GM18867 (cell line): ENCODE measurements around the gene SEPTIN2.
A peak's percentile ranks its signal among the peaks of the same experiment; 100 is the strongest.
"Not testable (repeated sequence)": the region's sequence is repeated elsewhere in the genome, so short reads cannot be mapped to it uniquely, and the experiment has no call there.

Source experiments
- ATAC-seq: cut with Tn5 transposase; IDR thresholded peaks from one replicate; pipeline ENCODE4 v1.9.1; 2021; ENCODE audit warnings: mild to moderate bottlenecking, moderate library complexity; ENCODE audit not compliant: unreplicated experiment

SEPTIN2 gene

DNA sequence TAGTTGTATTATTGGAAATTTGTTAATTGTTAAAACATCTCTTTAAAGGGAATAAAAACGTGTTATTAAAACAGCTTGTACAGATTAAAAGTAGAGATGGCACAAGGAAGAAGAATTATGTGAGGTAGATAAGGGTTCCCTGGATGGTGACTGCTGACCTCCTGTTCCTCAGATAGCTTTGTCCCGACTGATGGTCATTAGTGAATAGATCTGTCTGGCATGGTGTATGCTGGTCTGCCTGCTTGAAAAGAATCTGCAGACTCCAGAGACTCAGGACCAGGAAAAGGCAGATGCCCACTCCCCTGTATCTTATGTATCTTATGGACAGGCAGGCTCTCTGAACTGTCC lies 34.8 kb downstream of the SEPTIN2 start:
- no peak for ATAC-seq

GRCh38 chr2:241350878-241351639 lies 35.3 kb downstream of the SEPTIN2 start:
- no peak for ATAC-seq

DNA sequence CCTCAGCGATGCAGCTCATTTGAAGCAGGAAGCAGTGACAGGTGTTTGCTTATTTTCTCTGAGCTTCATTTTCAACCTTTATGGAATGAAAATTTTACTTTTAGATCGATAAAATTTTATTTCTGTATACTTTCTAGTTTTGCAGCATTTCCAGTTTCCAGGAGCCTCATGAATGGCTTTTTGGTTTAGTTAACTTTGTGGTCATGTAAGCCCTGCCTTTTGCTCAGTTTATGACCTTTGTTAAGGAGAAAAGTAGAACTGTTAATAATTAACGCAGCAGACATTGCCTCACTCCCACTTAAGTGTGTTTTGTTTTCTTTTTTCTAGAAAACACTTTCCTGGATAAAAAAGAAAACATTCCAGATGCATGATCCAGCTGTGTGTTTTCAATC lies 35.9 kb downstream of the SEPTIN2 start:
- ATAC-seq, result no peak

DNA sequence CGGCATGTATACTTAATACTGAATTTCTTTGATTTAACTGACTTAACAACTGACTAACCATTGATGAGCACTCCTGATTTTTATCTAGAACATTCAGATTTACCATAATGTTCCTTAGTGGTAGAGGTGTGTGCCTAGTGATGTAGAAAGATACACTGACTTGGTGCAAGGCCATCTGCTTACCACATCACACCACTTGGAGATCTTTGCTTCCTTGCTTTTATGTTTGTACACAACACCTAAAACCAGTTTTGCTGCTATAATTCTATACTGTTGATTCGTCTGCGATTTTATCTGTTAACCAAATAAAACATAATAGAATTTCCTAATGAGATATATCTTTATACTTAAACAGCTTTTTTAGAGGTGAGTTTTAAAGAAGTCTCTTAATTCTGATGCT lies 36.5 kb downstream of the SEPTIN2 start:
- no peak for ATAC-seq

DNA sequence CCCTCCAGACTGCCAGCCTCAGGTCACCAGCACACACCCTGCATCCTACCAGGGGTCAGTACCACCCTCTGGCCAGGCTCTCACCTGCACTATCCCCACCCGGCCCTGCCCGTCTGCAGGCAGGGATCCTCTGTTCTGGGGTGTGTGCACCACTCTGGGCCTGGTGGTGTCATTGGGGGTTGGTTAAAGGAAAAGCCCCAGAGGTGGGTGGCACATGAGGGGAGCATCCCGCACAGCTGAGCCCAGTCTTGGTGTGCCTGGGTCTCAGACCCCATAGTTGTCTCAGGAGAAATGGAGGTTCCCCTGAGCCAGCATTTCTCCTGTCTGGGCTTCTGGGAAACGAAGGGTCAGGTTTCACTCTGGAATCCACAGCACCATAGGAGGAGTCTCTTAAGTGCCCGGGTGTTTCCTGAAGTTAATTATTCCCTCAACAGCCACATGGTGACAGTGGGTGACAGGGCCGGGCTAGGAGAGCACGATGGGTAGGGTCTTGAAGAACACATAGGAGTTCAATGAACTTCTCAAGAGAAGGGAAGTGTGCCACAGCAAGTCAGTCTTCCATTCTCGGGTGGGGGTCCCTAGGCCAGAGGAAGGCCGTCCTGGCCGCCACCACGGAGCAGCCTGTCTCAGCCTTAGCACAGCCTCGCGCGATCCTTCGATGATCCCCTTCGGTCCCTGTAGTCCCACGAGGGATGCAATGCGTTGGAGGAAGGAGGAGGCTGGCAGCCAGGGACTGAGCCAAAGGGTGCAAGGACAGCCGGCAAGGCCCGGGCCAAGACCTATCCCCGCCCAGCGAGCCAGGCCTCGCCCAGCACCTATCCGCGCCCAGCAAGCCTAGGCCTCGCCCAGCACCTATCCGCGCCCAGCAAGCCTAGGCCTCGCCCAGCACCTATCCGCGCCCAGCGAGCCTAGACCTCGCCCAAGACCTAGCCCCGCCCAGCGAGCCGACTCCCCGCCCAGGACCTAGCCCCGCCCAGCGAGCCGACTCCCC lies 39.2 kb downstream of the SEPTIN2 start:
- ATAC-seq, result no peak

GRCh38 chr2:241355983-241356870 lies 40.5 kb downstream of the SEPTIN2 start, which contains the start of gene FARP2:
FARP2 (plus strand) TSS chr2:241356285; CDS start chr2:241373108, 16,823 bp downstream.
- ATAC-seq, result peak; percentile 75

DNA sequence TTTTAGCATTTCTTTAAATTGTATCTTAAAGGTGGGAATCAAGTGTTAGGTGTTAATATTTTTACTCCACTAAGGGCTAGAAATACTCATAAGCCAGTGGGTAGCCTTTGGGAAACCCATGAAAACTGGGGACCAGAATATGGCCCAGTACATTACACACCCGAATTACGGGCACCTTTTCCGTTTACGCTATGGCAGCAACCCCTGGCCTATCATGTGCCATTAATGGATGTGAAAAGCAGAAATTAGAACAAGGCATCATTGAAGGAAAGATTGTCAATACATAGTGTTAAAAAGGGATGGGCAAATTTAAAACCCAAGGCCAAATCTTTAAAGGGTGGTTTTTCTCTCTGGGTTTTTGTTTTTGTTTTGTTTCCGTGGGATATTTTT lies 41.1 kb downstream of the SEPTIN2 start:
- ATAC-seq, result no peak

- ATAC-seq, result no peak
These were observed 41.8 kb downstream of the SEPTIN2 start for GRCh38 chr2:241357531-241357930.

GRCh38 chr2:241358470-241358869 lies 42.7 kb downstream of the SEPTIN2 start:
- peak; percentile 36 for ATAC-seq

DNA sequence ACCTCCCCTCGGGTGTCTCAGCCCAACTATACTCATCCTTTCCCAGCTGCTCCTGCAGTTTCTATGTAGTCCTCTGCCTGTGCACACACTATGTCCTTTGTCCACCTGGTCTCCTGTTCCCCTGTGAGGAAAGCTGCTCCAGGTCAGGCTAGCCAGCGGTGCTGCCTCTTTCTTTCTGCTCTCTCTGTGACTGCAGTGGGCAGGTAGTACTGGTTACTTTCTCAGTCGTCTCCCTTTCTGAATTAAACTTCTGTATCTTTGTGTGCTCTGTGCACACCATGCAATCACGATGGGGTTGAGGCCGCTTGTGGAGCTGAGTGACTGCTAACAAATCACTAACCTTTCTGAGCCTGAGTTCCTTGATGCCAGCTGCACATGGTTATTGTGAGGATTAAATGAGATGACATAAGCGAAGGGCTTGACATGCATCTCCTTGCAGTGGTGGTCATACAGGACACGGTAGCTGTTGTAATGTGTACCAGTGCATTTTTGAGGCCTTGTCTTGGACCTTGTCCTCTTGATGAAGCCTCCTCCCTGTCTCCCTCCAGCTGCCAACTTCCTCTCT lies 43.8 kb downstream of the SEPTIN2 start:
- ATAC-seq, result no peak

GRCh38 chr2:241363426-241363825 lies 47.7 kb downstream of the SEPTIN2 start:
- no peak for ATAC-seq

DNA sequence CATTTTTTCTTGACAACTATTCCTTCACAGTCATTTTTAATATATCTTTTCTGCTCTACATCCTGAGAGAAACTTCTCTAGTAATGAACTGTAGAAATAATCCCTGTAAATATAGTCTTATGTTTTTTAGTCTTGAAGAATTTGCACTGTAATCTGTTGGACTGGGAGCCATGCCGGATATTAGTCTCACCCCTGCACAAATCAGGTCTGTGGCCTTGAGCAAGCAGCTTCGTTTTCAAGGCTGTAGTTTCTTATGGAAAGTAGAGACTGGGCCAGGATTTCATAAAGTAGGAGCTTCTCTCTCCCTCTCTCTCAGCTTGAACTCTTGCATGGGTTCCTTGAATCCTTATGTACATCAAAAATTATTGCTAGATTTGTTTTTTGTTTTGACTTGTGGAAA lies 49.1 kb downstream of the SEPTIN2 start:
- ATAC-seq, result no peak

DNA sequence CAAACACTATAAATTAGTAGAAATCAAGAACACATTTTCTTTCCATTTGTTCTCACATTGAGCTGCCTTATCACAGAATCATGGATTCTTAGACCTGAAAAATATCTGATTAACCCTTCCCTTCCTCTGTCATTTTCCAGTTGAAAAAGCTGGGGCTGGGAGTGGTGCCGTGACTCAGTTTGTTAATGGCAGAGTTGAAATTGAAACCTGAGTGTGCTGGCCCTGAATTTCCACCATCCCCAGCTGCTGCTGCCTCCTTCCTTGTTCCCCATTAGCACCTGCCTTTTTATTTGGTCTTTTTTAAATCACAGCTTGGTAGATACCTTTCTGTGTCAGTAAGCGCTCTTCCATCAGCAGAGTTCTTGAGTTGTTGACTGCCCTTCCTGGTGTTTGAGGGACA lies 51.0 kb downstream of the SEPTIN2 start:
- ATAC-seq, result no peak

DNA sequence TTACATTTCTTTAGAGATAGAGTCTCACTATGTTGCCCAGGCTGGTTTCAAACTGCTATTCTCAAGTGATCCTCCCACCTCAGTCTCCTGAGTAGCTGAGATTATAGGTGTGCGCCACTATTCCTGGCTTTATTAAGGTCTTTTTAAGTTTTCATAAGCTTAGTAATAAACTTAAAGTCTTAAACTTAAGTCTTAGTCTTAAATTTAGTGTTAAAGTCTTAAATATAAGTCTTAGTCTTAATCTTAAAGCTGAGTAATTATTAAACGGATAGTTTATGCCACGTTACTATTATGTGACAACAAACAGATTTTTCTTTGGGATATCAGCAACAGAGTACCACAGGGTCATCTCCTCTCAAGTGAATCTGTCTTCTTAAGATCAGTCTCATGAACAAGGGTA lies 52.9 kb downstream of the SEPTIN2 start:
- ATAC-seq, result no peak

DNA sequence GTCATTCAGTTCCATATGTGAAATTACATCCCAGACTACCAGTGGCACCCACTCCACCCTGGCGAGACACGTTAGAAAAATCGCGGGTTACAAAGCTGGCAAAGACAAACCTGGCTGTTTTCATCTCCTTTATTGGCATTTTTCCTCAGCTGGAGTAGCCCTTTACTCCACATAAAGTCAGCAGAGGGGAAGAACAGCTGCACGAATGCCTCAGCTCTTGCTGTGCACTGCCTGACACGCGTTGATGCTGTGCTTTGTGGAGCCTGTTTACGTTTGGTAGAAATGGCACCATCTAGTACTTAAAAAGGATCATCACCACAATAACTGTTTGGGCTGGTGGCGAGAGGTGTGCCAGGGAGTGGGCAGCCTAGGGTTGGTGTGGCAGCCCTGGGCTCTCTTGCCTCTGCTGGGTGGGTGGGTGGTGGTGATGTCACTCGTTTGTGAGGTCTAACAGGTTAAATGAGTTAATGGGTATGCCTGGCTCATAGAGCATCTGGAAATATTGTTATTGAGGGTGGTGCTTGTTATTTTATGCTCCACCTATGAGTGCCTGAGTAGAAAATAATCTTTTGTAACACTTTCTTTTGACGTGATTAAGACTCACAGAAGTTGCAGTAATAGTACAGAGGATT lies 56.8 kb downstream of the SEPTIN2 start:
- no peak for ATAC-seq

GRCh38 chr2:241373446-241373845 lies 57.7 kb downstream of the SEPTIN2 start:
- no peak for ATAC-seq

GRCh38 chr2:241373906-241374305 lies 58.2 kb downstream of the SEPTIN2 start:
- not testable (repeated sequence) for ATAC-seq

DNA sequence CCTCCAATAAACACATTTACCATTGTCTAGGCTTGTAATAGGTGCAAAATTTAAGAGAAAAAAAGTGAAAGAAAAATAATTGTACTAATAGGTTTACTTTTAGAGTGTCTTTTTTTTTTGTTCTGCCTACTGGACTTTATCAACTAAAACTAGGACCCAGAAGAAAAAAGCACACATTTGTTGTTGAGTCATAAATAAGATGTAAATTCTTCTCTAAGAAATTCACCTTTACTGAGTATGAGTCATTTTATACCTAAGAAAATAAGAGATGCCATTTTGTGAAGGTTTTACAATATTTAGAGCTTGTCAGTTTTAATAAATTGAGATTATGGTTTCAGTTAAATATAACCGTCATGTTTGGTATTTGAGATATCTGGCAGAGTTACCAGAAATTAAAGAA lies 59.6 kb downstream of the SEPTIN2 start:
- ATAC-seq, result no peak

GRCh38 chr2:241376808-241377207 lies 61.1 kb downstream of the SEPTIN2 start:
- ATAC-seq, result no peak

GRCh38 chr2:241378816-241379215 lies 63.1 kb downstream of the SEPTIN2 start:
- no peak for ATAC-seq
